Right atrium auricular region (tissue), 2 donors: Measurements from ENCODE around the gene TWIST1. TPM values are rescaled to one million over a fixed set of nuclear protein-coding genes. Genes with fewer than 3 reads are reported as not detected.
A peak's percentile ranks its signal among the peaks of the same experiment; 100 is the strongest.

Source experiments
- DNase-seq: peaks from one replicate; pipeline ENCODE4 v3.0.0-alpha.2; 2019; ENCODE audit warnings: low spot score
- H3K27ac ChIP-seq, 2 donors: fragments of 200-600 bp; sonication (generic); 1 replicate in 1 of 2; 2 replicates in 1 of 2; pipeline ENCODE4 v1.5.1; 2016 to 2019
- H3K27me3 ChIP-seq, 2 donors: fragments of 200-600 bp; sonication (generic); one replicate each; pipeline versions ENCODE4 v1.5.1 to v1.6.0; 2017 to 2019
- H3K36me3 ChIP-seq: fragments of 200-600 bp; sonication (generic); one replicate; pipeline ENCODE4 v1.5.1; 2016
- H3K4me1 ChIP-seq, 2 donors: fragments of 200-600 bp; sonication (generic); one replicate each; pipeline versions ENCODE4 v1.5.1 to v1.6.0; 2017 to 2019
- H3K4me3 ChIP-seq, 2 donors: fragments of 200-600 bp; sonication (generic); 1 replicate in 1 of 2; 2 replicates in 1 of 2; pipeline ENCODE4 v1.5.1; 2017 to 2019; ENCODE audit warnings: mild to moderate bottlenecking in 1 of 2, moderate library complexity in 1 of 2
- H3K9me3 ChIP-seq, 2 donors: fragments of 200-600 bp; sonication (generic); one replicate each; pipeline ENCODE4 v1.5.1; 2019
- CTCF ChIP-seq, 2 donors: fragments of 200-600 bp; sonication (generic); IDR thresholded peaks; one replicate each; pipeline ENCODE4 v1.5.1; 2019; ENCODE audit warnings: antibody characterized with exemption in 2 of 2
- total RNA-seq, 2 donors: library from RNA; depleted of rRNA; stranded (reverse); fragments of >200 nt; gene quantifications; one replicate each; pipeline ENCODE4 v1.1.0, GENCODE V29; 2016

The TWIST1 gene
- total RNA-seq, 2 donors from 2014 or later: 1.9 to 6.2 TPM

- DNase-seq: no peak
- H3K36me3 ChIP-seq: no peaks in the 10 kb centered on the region
- peaks cover 5 to 13% of the 10 kb centered on the region in 2 donors for H3K27me3 ChIP-seq
- H3K4me3 ChIP-seq: peak overlapping the region; percentile 45 to 58
- TF ChIP-seq CTCF (IDR thresholded peaks at IDR 0.05): no peak
- H3K27ac ChIP-seq: peak overlapping the region; percentile 19 to 62
- peaks cover 0 to 23% of the 10 kb centered on the region in 2 donors for H3K4me1 ChIP-seq
- no peaks in the 10 kb centered on the region for H3K9me3 ChIP-seq
Observed at GRCh38 chr7:19116121-19117090, 1.0 kb downstream of the TWIST1 start.

- Histone ChIP-seq H3K9me3 (no peaks in the 10 kb centered on the region), H3K4me1 (peaks cover 0 to 23% of the 10 kb centered on the region in 2 donors), H3K4me3 (no peak overlapping the region), H3K27me3 (peaks cover 5 to 13% of the 10 kb centered on the region in 2 donors), H3K36me3 (no peaks in the 10 kb centered on the region), H3K27ac (no peak overlapping the region)
- no peak for DNase-seq
- no peak for TF ChIP-seq CTCF (IDR thresholded peaks at IDR 0.05)
Observed at GRCh38 chr7:19114551-19114855, 2.9 kb downstream of the TWIST1 start.

- H3K4me3 ChIP-seq: no peak overlapping the region
- peaks cover 0 to 23% of the 10 kb centered on the region in 2 donors for H3K4me1 ChIP-seq
- no peak for DNase-seq
- peaks cover 5 to 16% of the 10 kb centered on the region in 2 donors for H3K27me3 ChIP-seq
- no peaks in the 10 kb centered on the region for H3K36me3 ChIP-seq
- no peak for TF ChIP-seq CTCF (IDR thresholded peaks at IDR 0.05)
- H3K9me3 ChIP-seq: no peaks in the 10 kb centered on the region
- no peak overlapping the region for H3K27ac ChIP-seq
Observed at GRCh38 chr7:19113855-19114550, 3.4 kb downstream of the TWIST1 start.

GRCh38 chr7:19113002-19113350 lies 4.5 kb downstream of the TWIST1 start:
- DNase-seq: no peak
- H3K4me1 ChIP-seq: peaks cover 0 to 21% of the 10 kb centered on the region in 2 donors
- H3K27me3 ChIP-seq: peaks cover 2 to 23% of the 10 kb centered on the region in 2 donors
- no peaks in the 10 kb centered on the region for H3K9me3 ChIP-seq
- no peaks in the 10 kb centered on the region for H3K36me3 ChIP-seq
- H3K27ac ChIP-seq: no peak overlapping the region
- H3K4me3 ChIP-seq: no peak overlapping the region
- no peak for TF ChIP-seq CTCF (IDR thresholded peaks at IDR 0.05)

- TF ChIP-seq CTCF (IDR thresholded peaks at IDR 0.05): no peak
- H3K27ac ChIP-seq: no peak overlapping the region
- no peaks in the 10 kb centered on the region for H3K9me3 ChIP-seq
- H3K36me3 ChIP-seq: no peaks in the 10 kb centered on the region
- DNase-seq: peak; percentile 58
- peaks cover 0 to 21% of the 10 kb centered on the region in 2 donors for H3K4me1 ChIP-seq
- peaks cover 5 to 25% of the 10 kb centered on the region in 2 donors for H3K27me3 ChIP-seq
- peak overlapping the region in 1 of 2 donors; percentile 37 for H3K4me3 ChIP-seq
Observed at GRCh38 chr7:19112274-19113001, 5.0 kb downstream of the TWIST1 start.
